ENCODE results near the gene SH2D2A. TPM values are rescaled to one million over a fixed set of nuclear protein-coding genes. Genes with fewer than 3 reads are reported as not detected.

SH2D2A gene
- total RNA-seq, 1 donor from 2014 or later = 0.88 TPM

DNA sequence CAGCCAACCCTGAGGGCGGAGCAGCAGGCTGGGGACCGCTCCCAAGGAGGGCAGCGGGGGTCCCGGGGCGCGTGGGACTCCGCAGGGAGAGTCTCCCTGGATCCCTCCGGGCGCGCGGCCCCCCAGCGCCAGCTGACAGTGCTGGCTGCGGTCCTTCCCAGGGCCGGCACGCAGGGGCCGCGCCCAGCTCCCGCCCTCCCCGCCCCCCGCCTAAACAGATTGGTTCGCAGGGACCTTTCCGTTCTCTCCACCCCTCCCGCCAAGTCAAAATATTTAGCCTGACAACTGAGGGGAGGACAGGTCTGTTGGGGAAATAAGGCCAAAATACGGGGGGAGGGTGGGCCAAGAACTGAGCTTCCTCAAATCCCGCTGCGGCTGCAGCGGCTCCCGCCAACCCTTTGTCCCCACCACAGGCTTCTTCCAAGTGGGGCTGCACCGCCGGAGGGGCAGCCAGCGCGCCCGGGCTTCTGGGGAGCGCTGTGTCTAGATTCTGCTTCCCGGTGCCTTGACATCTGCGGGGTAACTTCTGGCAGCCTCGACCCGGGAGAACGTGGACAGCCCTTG, 42.4 kb upstream of the SH2D2A start, which contains the start of gene INSRR:
INSRR (minus strand) TSS at position 159 of the 564 bp plus-strand sequence. CDS start 496 bp downstream, outside the sequence.
- no peaks in the 10 kb centered on the region for H3K9me3 ChIP-seq (replicated peaks)
- H3K27me3 ChIP-seq (ENCODE audit: low read depth) = peaks cover 74% of the 10 kb centered on the region
- intact Hi-C loops (cut with micrococcal nuclease) = no loop called here
- H3K36me3 ChIP-seq = no peaks in the 10 kb centered on the region
- H3K4me1 ChIP-seq = peaks cover 39% of the 10 kb centered on the region
- H3K27ac ChIP-seq (replicated peaks) = peak within 1 kb of the TSS; percentile 59
- no peak for DNase-seq
- peak within 1 kb of the TSS; percentile 63 for H3K4me3 ChIP-seq
- TF ChIP-seq, protein P1, sequence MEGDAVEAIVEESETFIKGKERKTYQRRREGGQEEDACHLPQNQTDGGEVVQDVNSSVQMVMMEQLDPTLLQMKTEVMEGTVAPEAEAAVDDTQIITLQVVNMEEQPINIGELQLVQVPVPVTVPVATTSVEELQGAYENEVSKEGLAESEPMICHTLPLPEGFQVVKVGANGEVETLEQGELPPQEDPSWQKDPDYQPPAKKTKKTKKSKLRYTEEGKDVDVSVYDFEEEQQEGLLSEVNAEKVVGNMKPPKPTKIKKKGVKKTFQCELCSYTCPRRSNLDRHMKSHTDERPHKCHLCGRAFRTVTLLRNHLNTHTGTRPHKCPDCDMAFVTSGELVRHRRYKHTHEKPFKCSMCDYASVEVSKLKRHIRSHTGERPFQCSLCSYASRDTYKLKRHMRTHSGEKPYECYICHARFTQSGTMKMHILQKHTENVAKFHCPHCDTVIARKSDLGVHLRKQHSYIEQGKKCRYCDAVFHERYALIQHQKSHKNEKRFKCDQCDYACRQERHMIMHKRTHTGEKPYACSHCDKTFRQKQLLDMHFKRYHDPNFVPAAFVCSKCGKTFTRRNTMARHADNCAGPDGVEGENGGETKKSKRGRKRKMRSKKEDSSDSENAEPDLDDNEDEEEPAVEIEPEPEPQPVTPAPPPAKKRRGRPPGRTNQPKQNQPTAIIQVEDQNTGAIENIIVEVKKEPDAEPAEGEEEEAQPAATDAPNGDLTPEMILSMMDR (IDR thresholded peaks at IDR 0.05; ENCODE audit: borderline replicate concordance) = no peak

DNA sequence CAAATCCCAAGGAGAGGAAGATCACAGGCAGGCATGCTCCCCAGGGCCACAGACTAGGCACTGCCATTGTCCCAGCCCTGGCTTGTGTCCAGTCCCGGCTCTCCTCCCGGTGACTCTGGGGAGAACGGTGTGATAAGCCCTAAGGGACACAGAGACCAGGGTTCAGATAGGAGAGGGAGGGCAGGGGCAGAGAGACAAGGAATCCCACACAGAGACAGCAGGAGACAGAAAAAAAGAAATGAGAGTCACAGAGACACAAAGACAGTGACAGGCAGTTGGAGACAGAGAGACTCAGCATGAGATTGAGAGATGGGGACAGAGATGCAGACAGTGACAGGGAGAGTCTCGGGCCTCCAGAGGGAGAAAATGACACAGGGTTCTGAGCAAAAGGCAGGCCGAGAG, 41.9 kb upstream of the SH2D2A start:
- Histone ChIP-seq H3K9me3 (replicated peaks) (no peaks in the 10 kb centered on the region), H3K4me1 (peaks cover 39% of the 10 kb centered on the region), H3K4me3 (peak overlapping the region; percentile 63), H3K36me3 (no peaks in the 10 kb centered on the region), H3K27me3 (ENCODE audit: low read depth) (peaks cover 69% of the 10 kb centered on the region), H3K27ac (replicated peaks) (peak overlapping the region; percentile 59)
- TF ChIP-seq, protein P1 (IDR thresholded peaks at IDR 0.05; ENCODE audit: borderline replicate concordance) = no peak
- peak; percentile 44 for DNase-seq
- intact Hi-C loops (cut with micrococcal nuclease) = no loop called here

DNA sequence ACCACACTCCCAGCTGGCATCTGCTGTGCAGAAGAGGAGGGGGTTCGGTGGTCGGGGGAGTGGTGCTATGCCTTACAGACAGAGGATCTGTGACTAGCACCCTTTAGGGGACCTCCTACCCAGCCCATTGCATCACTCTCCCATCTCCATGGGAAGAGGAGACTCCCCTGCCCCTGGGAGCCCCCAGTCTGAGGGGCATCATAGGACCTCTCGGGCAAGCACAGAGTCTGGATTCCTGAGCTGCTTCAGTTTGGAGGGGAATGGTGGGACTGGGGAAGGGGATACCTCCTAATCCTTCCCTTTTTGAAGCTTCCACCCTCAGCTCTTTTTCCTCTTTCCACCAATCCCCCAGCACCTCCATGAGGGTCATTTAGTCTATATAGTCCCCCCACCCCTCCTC, 40.9 kb upstream of the SH2D2A start:
- DNase-seq = no peak
- Histone ChIP-seq H3K27ac (replicated peaks) (no peak overlapping the region), H3K36me3 (no peaks in the 10 kb centered on the region), H3K4me1 (peaks cover 43% of the 10 kb centered on the region), H3K4me3 (no peak overlapping the region), H3K9me3 (replicated peaks) (no peaks in the 10 kb centered on the region), H3K27me3 (ENCODE audit: low read depth) (peaks cover 59% of the 10 kb centered on the region)
- TF ChIP-seq, protein P1 (IDR thresholded peaks at IDR 0.05; ENCODE audit: borderline replicate concordance) = no peak
- intact Hi-C loops (cut with micrococcal nuclease) = no loop called here

DNA sequence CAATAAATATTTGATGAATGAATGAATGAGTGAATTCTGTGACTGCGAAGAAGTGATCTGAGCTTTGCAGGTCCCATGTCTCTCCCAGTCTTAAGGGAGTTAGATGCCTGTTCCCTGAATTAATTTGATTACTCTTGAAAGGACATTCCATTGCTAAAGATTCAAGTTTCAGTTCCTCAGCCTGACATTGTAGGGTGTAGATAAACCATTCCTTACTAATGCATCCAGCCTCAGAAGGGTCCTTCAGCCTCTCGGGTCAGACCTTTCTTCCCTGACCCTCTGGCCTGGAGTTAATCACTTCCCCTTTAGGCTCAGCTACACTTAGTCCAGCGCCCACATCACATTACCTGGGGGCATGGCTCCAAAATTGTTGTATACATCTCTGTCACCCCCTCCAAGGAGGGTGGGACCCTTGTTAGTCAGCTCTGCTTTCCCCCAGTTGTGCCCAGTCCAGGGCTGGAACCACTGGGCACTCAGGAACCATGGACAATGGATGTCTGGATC, 39.7 kb upstream of the SH2D2A start:
- Histone ChIP-seq H3K27ac (replicated peaks) (no peak overlapping the region), H3K36me3 (no peaks in the 10 kb centered on the region), H3K4me3 (no peak overlapping the region), H3K27me3 (ENCODE audit: low read depth) (peaks cover 50% of the 10 kb centered on the region), H3K4me1 (peaks cover 55% of the 10 kb centered on the region), H3K9me3 (replicated peaks) (no peaks in the 10 kb centered on the region)
- intact Hi-C loops (cut with micrococcal nuclease) = no loop called here
- TF ChIP-seq, protein P1 (IDR thresholded peaks at IDR 0.05; ENCODE audit: borderline replicate concordance) = no peak
- no peak for DNase-seq

DNA sequence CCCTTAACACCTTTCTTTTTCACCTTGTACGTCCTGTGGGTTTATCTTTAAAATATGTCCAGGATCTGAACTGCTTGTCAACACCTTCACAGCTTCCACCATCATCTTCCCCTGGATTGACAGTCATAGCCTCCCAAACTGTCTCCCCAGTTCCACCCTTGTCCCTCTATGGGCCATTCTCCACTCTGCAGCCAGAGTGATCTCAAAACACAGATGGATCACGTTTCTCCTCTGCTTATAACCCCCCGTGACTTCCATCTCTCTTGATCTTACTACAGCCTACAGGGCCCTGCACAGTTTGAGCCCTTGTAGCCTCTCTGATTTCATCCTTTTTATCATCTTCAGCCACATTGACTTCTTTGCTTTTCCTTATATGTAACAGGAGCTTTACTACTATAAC, 38.0 kb upstream of the SH2D2A start:
- no peak overlapping the region for H3K27ac ChIP-seq (replicated peaks)
- intact Hi-C loops (cut with micrococcal nuclease) = no loop called here
- H3K4me3 ChIP-seq = no peak overlapping the region
- no peaks in the 10 kb centered on the region for H3K9me3 ChIP-seq (replicated peaks)
- peaks cover 44% of the 10 kb centered on the region for H3K27me3 ChIP-seq (ENCODE audit: low read depth)
- TF ChIP-seq, protein P1 (IDR thresholded peaks at IDR 0.05; ENCODE audit: borderline replicate concordance) = no peak
- DNase-seq = no peak
- no peaks in the 10 kb centered on the region for H3K36me3 ChIP-seq
- peaks cover 39% of the 10 kb centered on the region for H3K4me1 ChIP-seq

Data from left ventricle myocardium inferior (tissue), 1 donor.